ENCODE results near the gene PAFAH1B2. TPM values are rescaled to one million over a fixed set of nuclear protein-coding genes. Genes with fewer than 3 reads are reported as not detected.

The PAFAH1B2 gene
- total and polyA plus RNA-seq, 4 donors: 22.2 to 73.1 (median 47.3) TPM

DNA sequence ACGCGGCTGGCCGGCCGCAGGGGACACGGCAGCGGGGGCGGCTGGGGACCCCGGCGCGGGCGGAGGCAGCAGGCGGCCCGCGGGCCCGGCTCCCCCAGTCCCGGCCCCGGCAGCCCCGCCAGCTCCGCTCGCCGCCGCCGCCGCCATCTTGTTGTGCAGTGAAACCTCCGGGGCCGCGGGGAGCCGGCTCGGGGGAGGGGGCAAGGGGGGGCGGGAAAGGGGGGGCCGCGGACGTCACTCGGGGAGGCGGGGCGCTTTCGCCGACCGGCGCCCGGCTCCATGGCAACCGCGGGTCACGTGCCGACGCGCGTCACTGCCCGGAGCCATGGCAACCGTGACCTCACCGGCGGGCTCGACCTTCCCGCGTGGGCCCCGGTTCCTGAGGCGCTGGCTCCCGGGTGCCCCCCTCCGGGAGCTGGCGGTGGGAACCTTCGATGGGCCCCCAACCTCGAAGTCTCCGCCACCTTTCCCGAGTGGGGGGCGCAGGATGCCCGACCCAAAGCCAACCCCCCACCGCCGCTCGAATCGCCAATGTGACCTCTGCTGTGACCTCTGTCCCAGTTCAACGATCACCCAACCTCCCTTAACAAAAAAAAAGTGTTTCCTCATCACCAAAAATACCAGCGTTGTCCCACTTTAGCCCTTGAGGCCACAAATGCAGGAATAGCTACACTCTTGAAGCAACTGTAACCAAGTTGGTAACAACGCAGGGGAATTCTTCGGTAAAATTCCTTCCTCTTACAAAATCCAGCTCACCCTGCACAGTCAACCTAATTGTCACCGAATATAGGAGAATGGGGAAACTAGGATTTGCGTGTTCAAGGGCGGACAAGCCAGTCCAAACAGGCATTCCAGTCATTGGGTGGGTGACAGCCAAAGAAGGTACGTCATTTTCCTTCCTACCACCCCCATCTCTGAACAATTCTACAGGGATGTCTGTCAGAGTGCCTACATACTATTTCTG is 45.5 kb upstream of the PAFAH1B2 start, which contains the start of gene SIK3:
Gene SIK3, minus strand, starts transcription at position 160 of the 964 bp plus-strand sequence. Its CDS starts 13 bp downstream, at position 147.
- H3K27ac ChIP-seq (ENCODE audit: low read depth in 1 of 2, low read length in 1 of 2): peak within 1 kb of the TSS; percentile 98 to 99
- no peaks in the 10 kb centered on the region for H3K36me3 ChIP-seq (ENCODE audit: control insufficient read depth in 4 of 4, insufficient read depth in 4 of 4, low read length in 4 of 4)
- ATAC-seq (ENCODE audit: insufficient read depth, low FRiP score) (peak; percentile 88), DNase-seq (peak; percentile 94 to 97 (median 96))
- peak within 1 kb of the TSS; percentile 96 for H3K4me3 ChIP-seq
- peaks cover 5 to 46% (median 28%) of the 10 kb centered on the region in 5 donors for H3K4me1 ChIP-seq (ENCODE audit: control insufficient read depth in 5 of 5, insufficient read depth in 5 of 5, low read length in 5 of 5)
- H3K9me3 ChIP-seq (ENCODE audit: control insufficient read depth in 4 of 4, insufficient read depth in 3 of 4, low read length in 3 of 4): no peaks in the 10 kb centered on the region
- WGBS, 2 donors: 1 to 3% methylated on average over 50 to 76 of the region's 78 CpGs
- TF ChIP-seq, protein P1, sequence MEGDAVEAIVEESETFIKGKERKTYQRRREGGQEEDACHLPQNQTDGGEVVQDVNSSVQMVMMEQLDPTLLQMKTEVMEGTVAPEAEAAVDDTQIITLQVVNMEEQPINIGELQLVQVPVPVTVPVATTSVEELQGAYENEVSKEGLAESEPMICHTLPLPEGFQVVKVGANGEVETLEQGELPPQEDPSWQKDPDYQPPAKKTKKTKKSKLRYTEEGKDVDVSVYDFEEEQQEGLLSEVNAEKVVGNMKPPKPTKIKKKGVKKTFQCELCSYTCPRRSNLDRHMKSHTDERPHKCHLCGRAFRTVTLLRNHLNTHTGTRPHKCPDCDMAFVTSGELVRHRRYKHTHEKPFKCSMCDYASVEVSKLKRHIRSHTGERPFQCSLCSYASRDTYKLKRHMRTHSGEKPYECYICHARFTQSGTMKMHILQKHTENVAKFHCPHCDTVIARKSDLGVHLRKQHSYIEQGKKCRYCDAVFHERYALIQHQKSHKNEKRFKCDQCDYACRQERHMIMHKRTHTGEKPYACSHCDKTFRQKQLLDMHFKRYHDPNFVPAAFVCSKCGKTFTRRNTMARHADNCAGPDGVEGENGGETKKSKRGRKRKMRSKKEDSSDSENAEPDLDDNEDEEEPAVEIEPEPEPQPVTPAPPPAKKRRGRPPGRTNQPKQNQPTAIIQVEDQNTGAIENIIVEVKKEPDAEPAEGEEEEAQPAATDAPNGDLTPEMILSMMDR (IDR thresholded peaks at IDR 0.05; ENCODE audit: control extremely low read depth, extremely low read depth): peak; percentile 28
- peak within 1 kb of the TSS; percentile 99 to 100 for H3K9ac ChIP-seq (ENCODE audit: insufficient read depth in 1 of 2, low read length in 2 of 2)
- H3K27me3 ChIP-seq (ENCODE audit: control insufficient read depth in 3 of 3, insufficient read depth in 3 of 3, low read length in 2 of 3): no peaks in the 10 kb centered on the region

DNA sequence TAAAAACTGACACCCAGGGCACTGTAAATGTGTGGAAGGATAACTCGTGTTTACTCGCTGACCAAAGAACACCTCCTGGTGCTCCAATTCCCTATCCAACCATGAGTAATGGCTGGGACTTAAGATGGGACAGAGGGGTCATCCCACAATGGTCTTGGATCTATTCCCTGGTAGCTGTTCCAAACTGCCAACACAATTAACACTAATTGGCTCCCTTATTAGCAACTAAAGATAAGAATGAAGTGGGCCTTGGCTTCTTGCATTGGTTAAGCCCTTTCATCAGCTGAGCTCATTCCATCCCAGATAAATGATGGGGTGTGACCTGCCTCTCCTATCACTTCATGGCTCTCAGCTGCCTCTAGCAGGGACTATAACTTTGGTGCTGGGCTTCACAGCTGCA is 44.4 kb upstream of the PAFAH1B2 start:
- peak; percentile 39 to 75 (median 72) for DNase-seq
- TF ChIP-seq, protein P1 (IDR thresholded peaks at IDR 0.05; ENCODE audit: control extremely low read depth, extremely low read depth): no peak
- H3K27ac ChIP-seq (ENCODE audit: low read depth in 1 of 2, low read length in 1 of 2): peak overlapping the region; percentile 67 to 95
- no peak overlapping the region for H3K4me3 ChIP-seq
- WGBS, 2 donors: 83 to 92% methylated on average over 2 of the region's 2 CpGs
- no peaks in the 10 kb centered on the region for H3K27me3 ChIP-seq (ENCODE audit: control insufficient read depth in 3 of 3, insufficient read depth in 3 of 3, low read length in 2 of 3)
- no peaks in the 10 kb centered on the region for H3K9me3 ChIP-seq (ENCODE audit: control insufficient read depth in 4 of 4, insufficient read depth in 3 of 4, low read length in 3 of 4)
- H3K9ac ChIP-seq (ENCODE audit: insufficient read depth in 1 of 2, low read length in 2 of 2): peak overlapping the region in 1 of 2 donors; percentile 28
- no peak for ATAC-seq (ENCODE audit: insufficient read depth, low FRiP score)
- H3K36me3 ChIP-seq (ENCODE audit: control insufficient read depth in 4 of 4, insufficient read depth in 4 of 4, low read length in 4 of 4): no peaks in the 10 kb centered on the region
- H3K4me1 ChIP-seq (ENCODE audit: control insufficient read depth in 5 of 5, insufficient read depth in 5 of 5, low read length in 5 of 5): peaks cover 5 to 40% (median 28%) of the 10 kb centered on the region in 5 donors

DNA sequence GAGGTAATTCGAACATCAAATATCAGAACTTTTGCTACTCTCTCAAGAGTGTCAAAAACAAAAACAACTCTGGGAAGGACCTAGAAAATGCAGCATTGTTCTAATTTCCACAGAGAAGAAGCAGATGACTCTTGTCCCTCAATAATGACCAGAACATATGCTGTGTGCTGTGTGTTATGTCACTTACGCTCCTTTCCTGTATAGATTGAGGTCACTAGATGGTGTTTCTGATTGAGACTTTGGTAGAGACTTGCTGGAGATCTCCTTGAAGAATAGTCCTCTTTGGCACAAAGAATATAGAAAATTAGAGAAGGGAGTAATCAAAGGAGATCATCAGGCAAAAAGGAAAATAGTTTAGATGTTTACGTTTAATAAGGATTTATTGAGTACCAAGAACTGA is 43.5 kb upstream of the PAFAH1B2 start:
- DNase-seq: peak in 2 of 3 donors; percentile 50 to 63
- 90 to 97% methylated on average over 3 of the region's 3 CpGs for WGBS, 2 donors
- Histone ChIP-seq H3K4me1 (ENCODE audit: control insufficient read depth in 5 of 5, insufficient read depth in 5 of 5, low read length in 5 of 5) (peaks cover 5 to 31% (median 24%) of the 10 kb centered on the region in 5 donors), H3K27me3 (ENCODE audit: control insufficient read depth in 3 of 3, insufficient read depth in 3 of 3, low read length in 2 of 3) (no peaks in the 10 kb centered on the region), H3K9me3 (ENCODE audit: control insufficient read depth in 4 of 4, insufficient read depth in 3 of 4, low read length in 3 of 4) (no peaks in the 10 kb centered on the region), H3K4me3 (no peak overlapping the region), H3K9ac (ENCODE audit: insufficient read depth in 1 of 2, low read length in 2 of 2) (no peak overlapping the region), H3K27ac (ENCODE audit: low read depth in 1 of 2, low read length in 1 of 2) (no peak overlapping the region), H3K36me3 (ENCODE audit: control insufficient read depth in 4 of 4, insufficient read depth in 4 of 4, low read length in 4 of 4) (no peaks in the 10 kb centered on the region)
- ATAC-seq (ENCODE audit: insufficient read depth, low FRiP score): no peak
- TF ChIP-seq, protein P1 (IDR thresholded peaks at IDR 0.05; ENCODE audit: control extremely low read depth, extremely low read depth): no peak
